ENCODE results near the gene RADIL. TPM values are rescaled to one million over a fixed set of nuclear protein-coding genes. Genes with fewer than 3 reads are reported as not detected.

RADIL gene
- total RNA-seq, 4 donors from 2014 or later, result 2.1 to 6.8 (median 3.6) TPM

DNA sequence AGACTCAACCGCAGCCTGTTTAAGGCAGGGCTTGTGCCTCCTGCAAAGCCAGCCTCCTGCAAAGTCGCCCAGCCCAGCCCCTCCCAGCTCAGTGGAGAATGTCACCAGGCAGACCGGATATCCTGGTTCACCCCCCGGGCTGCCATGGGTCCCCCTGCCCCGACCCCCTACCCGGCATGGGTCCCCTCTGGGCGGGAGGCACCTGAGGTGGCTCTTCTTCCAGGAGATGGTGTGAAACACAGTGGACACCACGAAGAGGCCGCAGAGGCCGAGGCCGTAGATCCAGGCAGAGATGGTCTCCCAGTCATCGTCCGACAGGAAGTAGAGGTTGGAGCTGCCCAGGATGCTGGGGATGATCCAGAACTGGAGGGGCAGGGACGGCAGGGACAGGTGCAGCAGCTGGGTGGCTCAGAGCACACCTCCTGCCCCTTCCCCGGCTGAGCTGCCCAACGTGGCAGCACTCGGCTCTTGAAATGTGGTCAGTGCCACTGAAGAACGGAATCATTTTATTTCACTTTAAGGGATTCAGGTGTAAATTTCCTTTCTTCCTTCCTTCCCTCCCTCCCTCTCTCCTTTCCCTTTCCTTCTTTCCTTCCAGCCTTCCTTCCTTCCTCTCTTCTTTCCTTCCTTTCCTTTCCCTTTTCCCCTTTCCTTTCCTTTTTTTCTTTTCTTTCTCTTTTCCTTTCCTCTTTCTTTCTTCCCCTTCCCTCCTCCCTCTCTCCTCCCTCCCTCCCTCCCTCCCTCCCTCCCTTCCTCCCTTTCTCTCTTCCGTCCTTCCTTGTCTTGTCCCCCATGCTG lies 36.7 kb upstream of the RADIL start:
- WGBS, result 82% methylated on average over 18 of the region's 19 CpGs
- no peak for DNase-seq (ENCODE audit: low spot score in 2 of 2)

DNA sequence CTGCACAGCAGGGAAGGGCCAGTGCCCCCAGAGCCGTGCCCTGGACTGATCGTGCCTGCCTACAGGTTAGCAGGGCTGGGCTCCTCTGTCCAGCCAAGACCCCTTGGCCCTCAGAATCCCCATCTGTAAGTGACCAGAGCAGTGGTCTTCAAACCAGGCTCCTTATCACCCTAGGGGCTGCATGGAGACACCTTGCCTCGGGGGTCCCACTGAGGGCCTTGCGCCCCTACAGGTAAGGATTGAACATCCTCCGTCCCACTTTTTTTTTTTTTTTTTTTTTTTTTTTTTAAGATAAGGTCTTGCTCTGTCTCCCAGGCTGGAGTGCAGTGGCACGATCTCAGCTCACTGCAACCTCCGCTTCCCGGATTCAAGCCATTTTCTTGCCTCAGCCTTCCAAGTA lies 32.6 kb upstream of the RADIL start:
- H3K4me1 ChIP-seq, result no peaks in the 10 kb centered on the region
- WGBS, result 64% methylated on average over 8 of the region's 8 CpGs
- H3K4me3 ChIP-seq, result no peak overlapping the region
- no peak overlapping the region for H3K27ac ChIP-seq
- DNase-seq (ENCODE audit: low spot score in 2 of 2), result no peak
- H3K9me3 ChIP-seq, result no peaks in the 10 kb centered on the region
- TF ChIP-seq POLR2AphosphoS5 (IDR thresholded peaks at IDR 0.05) (no peak), POLR2A (IDR thresholded peaks at IDR 0.05) (no peak), EP300 (IDR thresholded peaks at IDR 0.05) (no peak)
- TF ChIP-seq, protein P1, sequence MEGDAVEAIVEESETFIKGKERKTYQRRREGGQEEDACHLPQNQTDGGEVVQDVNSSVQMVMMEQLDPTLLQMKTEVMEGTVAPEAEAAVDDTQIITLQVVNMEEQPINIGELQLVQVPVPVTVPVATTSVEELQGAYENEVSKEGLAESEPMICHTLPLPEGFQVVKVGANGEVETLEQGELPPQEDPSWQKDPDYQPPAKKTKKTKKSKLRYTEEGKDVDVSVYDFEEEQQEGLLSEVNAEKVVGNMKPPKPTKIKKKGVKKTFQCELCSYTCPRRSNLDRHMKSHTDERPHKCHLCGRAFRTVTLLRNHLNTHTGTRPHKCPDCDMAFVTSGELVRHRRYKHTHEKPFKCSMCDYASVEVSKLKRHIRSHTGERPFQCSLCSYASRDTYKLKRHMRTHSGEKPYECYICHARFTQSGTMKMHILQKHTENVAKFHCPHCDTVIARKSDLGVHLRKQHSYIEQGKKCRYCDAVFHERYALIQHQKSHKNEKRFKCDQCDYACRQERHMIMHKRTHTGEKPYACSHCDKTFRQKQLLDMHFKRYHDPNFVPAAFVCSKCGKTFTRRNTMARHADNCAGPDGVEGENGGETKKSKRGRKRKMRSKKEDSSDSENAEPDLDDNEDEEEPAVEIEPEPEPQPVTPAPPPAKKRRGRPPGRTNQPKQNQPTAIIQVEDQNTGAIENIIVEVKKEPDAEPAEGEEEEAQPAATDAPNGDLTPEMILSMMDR (IDR thresholded peaks at IDR 0.05), result no peak
- no peaks in the 10 kb centered on the region for H3K36me3 ChIP-seq
- H3K27me3 ChIP-seq, result peaks cover 7% of the 10 kb centered on the region

More for the DNA sequence above, 36.7 kb upstream of the RADIL start:
- Histone ChIP-seq H3K36me3 (no peaks in the 10 kb centered on the region), H3K27ac (no peak overlapping the region), H3K27me3 (peaks cover 10% of the 10 kb centered on the region), H3K9me3 (no peaks in the 10 kb centered on the region), H3K4me3 (no peak overlapping the region), H3K4me1 (no peaks in the 10 kb centered on the region)
- TF ChIP-seq, protein P1 (IDR thresholded peaks at IDR 0.05), result no peak
- no peak for TF ChIP-seq EP300 (IDR thresholded peaks at IDR 0.05)
- no peak for TF ChIP-seq POLR2AphosphoS5 (IDR thresholded peaks at IDR 0.05)
- TF ChIP-seq POLR2A (IDR thresholded peaks at IDR 0.05), result no peak

DNA sequence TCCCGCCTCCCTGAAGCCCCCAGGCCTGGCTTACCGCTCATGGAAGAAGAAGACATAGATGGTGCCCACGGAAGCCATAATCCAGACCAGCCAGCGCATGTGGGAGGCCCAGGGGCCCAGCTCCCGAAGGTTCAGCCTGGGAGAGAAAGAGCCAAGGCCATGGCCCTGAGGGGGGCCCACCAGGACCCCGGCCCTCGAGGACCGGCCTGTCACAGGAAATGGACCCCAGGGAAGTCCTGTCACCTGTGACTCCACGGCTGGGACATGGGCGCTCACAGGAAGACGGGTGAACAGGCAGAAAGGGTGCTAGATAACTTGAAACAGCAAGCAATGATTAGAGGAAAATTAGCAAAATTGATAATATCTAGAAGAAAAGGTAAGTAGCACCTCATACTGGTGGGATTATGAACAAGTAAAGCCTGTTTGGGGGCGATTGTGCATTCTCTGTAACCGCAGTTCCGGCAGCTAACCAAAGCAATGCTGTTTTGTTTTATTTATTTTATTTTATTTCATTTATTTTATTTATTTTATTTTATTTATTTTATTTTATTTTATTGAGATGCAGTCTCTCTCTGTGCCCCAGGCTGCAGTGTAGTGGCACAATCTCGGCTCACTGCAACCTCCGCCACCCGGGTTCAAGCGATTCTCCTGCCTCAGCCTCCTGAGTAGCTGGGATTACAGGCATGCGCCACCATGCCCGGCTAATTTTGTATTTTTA lies 27.8 kb upstream of the RADIL start:
- no peak overlapping the region for H3K4me3 ChIP-seq
- no peak overlapping the region for H3K27ac ChIP-seq
- no peaks in the 10 kb centered on the region for H3K9me3 ChIP-seq
- TF ChIP-seq POLR2A (IDR thresholded peaks at IDR 0.05) (no peak), EP300 (IDR thresholded peaks at IDR 0.05) (no peak), POLR2AphosphoS5 (IDR thresholded peaks at IDR 0.05) (no peak)
- TF ChIP-seq, protein P1 (IDR thresholded peaks at IDR 0.05), result no peak
- no peaks in the 10 kb centered on the region for H3K4me1 ChIP-seq
- no peak for DNase-seq (ENCODE audit: low spot score in 2 of 2)
- H3K27me3 ChIP-seq, result peaks cover 8% of the 10 kb centered on the region
- H3K36me3 ChIP-seq, result no peaks in the 10 kb centered on the region
- WGBS, result 91% methylated on average over 18 of the region's 20 CpGs

DNA sequence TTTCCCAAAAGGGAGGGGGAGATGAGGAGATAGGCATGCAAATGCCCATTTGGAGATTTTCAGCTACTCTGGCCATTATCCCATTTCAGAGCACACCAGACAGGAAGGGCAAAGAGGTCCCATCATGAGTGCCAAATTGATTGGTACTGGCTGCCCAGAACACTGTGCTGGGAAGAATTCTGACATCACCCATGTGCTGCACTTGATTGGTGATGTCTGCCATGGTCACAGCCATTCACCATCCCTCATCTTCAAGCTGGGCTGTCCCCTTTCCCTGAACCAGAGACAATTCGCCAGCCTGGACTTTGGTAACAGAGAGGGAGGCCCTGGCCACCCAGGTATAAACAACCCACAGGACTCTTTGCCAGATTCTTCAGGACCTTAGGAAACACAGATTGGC lies 23.2 kb upstream of the RADIL start:
- Histone ChIP-seq H3K4me3 (no peak overlapping the region), H3K4me1 (no peaks in the 10 kb centered on the region), H3K36me3 (no peaks in the 10 kb centered on the region), H3K27ac (no peak overlapping the region), H3K9me3 (no peaks in the 10 kb centered on the region), H3K27me3 (peaks cover 31% of the 10 kb centered on the region)
- TF ChIP-seq, protein P1 (IDR thresholded peaks at IDR 0.05), result no peak
- no peak for TF ChIP-seq POLR2A (IDR thresholded peaks at IDR 0.05)
- TF ChIP-seq POLR2AphosphoS5 (IDR thresholded peaks at IDR 0.05), result no peak
- TF ChIP-seq EP300 (IDR thresholded peaks at IDR 0.05), result no peak
- DNase-seq (ENCODE audit: low spot score in 2 of 2), result no peak
- 89% methylated on average over 1 of the region's 1 CpG for WGBS

DNA sequence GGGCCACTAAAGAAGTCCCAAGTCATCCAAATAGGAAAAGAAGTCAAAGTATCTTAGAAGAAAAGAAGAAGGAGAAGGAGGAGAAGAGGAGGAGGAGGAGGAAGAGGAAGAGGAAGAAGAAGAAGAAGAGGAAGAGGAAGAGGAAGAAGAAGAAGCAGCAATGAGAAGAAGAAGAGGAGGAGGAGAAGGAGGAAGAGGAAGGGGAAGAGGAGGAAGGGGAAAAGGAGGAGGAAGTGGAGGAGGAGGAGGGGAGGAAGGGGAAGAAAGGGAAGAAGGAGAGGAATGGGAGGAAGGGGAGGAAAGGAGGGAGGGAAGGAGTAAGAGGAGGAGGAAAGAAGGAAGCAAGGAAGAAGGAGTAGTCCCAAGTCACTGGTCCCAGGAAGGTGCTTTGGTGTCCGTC lies 21.7 kb upstream of the RADIL start:
- 74% methylated on average over 1 of the region's 1 CpG for WGBS
- no peak for TF ChIP-seq POLR2AphosphoS5 (IDR thresholded peaks at IDR 0.05)
- TF ChIP-seq, protein P1 (IDR thresholded peaks at IDR 0.05), result no peak
- no peak for TF ChIP-seq POLR2A (IDR thresholded peaks at IDR 0.05)
- no peak for TF ChIP-seq EP300 (IDR thresholded peaks at IDR 0.05)

More for the DNA sequence above, 21.7 kb upstream of the RADIL start:
- H3K4me3 ChIP-seq, result no peak overlapping the region
- no peak for DNase-seq (ENCODE audit: low spot score in 2 of 2)
- H3K9me3 ChIP-seq, result no peaks in the 10 kb centered on the region
- H3K27me3 ChIP-seq, result peaks cover 31% of the 10 kb centered on the region
- H3K27ac ChIP-seq, result no peak overlapping the region
- H3K4me1 ChIP-seq, result no peaks in the 10 kb centered on the region
- H3K36me3 ChIP-seq, result no peaks in the 10 kb centered on the region
